Endothelial cell of umbilical vein (primary cell): ENCODE measurements around the gene GOLGA6L6.
"Not testable (repeated sequence)": the region's sequence is repeated elsewhere in the genome, so short reads cannot be mapped to it uniquely, and the experiment has no call there.

Experiments
- POLR2A ChIP-seq: IDR thresholded peaks from 2 replicates; pipeline ENCODE4 v1.6.1; 2012; ENCODE audit warnings: low read depth, mild to moderate bottlenecking, control low read depth, low read length
- TF ChIP-seq, protein P1 (sequence below), 2 donors: IDR thresholded peaks; 1 replicate in 1 of 2; 2 replicates in 1 of 2; pipeline ENCODE4 v1.5.1; 2011; ENCODE audit warnings: low read length in 2 of 2, mild to moderate bottlenecking in 2 of 2, moderate library complexity in 2 of 2, control low read depth in 1 of 2, inconsistent platforms in 1 of 2, low read depth in 1 of 2; ENCODE audit not compliant: insufficient read depth in 1 of 2; ENCODE audit errors: extremely low read depth in 1 of 2

DNA sequence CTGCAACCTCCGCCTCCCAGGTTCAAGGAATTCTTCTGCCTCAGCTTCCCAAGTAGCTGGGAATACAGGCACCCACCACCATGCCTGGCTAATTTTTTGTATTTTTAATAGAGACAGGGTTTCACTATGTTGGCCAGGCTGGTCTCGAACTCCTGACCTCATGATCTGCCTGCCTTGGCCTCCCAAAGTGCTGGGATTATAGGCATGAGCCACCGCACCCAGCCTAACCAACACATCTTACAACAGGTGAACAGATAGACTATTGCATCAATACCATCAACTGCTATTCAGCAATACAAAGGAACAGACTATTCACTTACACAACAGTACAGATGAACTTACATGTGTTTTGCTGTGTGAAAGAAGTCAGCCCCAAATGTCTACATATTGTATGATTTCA, 45.2 kb upstream of the GOLGA6L6 start:
- TF ChIP-seq, protein P1, sequence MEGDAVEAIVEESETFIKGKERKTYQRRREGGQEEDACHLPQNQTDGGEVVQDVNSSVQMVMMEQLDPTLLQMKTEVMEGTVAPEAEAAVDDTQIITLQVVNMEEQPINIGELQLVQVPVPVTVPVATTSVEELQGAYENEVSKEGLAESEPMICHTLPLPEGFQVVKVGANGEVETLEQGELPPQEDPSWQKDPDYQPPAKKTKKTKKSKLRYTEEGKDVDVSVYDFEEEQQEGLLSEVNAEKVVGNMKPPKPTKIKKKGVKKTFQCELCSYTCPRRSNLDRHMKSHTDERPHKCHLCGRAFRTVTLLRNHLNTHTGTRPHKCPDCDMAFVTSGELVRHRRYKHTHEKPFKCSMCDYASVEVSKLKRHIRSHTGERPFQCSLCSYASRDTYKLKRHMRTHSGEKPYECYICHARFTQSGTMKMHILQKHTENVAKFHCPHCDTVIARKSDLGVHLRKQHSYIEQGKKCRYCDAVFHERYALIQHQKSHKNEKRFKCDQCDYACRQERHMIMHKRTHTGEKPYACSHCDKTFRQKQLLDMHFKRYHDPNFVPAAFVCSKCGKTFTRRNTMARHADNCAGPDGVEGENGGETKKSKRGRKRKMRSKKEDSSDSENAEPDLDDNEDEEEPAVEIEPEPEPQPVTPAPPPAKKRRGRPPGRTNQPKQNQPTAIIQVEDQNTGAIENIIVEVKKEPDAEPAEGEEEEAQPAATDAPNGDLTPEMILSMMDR (IDR thresholded peaks at IDR 0.05; ENCODE audit: extremely low read depth in 1 of 2, insufficient read depth in 1 of 2, low read depth in 1 of 2, low read length in 2 of 2): not testable (repeated sequence)
- not testable (repeated sequence) for TF ChIP-seq POLR2A
